Measurements from ENCODE around the gene B3GNT3.

DNA sequence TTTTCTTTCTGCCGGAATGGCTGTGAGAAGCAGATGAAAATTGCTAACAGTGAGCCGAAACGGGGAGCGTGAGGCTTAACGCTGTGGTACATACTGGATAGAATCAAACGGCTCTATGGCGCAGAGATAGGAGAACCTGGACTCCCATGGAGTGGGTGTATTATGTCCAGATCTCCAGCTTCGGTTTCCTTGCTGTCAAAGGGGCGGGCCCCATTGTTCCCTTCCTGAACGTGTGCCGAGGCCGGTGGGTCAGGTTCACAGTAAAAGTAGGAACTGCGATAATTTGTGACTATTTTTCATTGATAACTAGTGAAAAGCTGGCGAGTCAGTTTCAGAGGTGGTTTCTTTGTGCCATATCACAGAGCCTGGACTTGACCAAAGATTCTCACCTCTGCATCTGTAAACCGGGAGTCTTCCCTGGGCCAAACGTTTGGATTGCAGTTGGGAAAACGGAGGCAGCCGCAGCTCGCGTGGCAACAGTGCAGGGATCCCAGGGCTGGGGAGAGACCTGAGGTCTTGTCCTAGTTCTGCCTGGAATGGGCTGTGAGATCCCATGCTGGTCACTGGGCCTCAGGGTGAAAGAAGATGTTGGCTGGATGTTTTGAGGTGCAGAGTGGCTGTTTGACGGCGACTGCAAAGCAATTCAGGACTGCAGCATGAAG, 65.5 kb downstream of the B3GNT3 start:
- TF ChIP-seq, protein P1, sequence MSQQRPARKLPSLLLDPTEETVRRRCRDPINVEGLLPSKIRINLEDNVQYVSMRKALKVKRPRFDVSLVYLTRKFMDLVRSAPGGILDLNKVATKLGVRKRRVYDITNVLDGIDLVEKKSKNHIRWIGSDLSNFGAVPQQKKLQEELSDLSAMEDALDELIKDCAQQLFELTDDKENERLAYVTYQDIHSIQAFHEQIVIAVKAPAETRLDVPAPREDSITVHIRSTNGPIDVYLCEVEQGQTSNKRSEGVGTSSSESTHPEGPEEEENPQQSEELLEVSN (IDR thresholded peaks at IDR 0.05; ENCODE audit: borderline replicate concordance in 1 of 2, extremely low read depth in 1 of 2, insufficient read depth in 1 of 2, insufficient read length in 1 of 2, low read depth in 1 of 2, low read length in 1 of 2, poor library complexity in 1 of 2, severe bottlenecking in 1 of 2), result no peak
- TF ChIP-seq, protein P2, sequence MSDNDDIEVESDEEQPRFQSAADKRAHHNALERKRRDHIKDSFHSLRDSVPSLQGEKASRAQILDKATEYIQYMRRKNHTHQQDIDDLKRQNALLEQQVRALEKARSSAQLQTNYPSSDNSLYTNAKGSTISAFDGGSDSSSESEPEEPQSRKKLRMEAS (CRISPR knock-in tag; IDR thresholded peaks at IDR 0.05), result no peak; the same call in 1 of the 2 replicates
- TF ChIP-seq, protein P3, sequence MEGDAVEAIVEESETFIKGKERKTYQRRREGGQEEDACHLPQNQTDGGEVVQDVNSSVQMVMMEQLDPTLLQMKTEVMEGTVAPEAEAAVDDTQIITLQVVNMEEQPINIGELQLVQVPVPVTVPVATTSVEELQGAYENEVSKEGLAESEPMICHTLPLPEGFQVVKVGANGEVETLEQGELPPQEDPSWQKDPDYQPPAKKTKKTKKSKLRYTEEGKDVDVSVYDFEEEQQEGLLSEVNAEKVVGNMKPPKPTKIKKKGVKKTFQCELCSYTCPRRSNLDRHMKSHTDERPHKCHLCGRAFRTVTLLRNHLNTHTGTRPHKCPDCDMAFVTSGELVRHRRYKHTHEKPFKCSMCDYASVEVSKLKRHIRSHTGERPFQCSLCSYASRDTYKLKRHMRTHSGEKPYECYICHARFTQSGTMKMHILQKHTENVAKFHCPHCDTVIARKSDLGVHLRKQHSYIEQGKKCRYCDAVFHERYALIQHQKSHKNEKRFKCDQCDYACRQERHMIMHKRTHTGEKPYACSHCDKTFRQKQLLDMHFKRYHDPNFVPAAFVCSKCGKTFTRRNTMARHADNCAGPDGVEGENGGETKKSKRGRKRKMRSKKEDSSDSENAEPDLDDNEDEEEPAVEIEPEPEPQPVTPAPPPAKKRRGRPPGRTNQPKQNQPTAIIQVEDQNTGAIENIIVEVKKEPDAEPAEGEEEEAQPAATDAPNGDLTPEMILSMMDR (IDR thresholded peaks at IDR 0.05 in 2 of 3, conservative IDR thresholded peaks at IDR 0.05 in 1 of 3; ENCODE audit: insufficient read depth in 2 of 3, low read depth in 1 of 3, low read length in 3 of 3), result no peak
- TF ChIP-seq ZNF699 (CRISPR knock-in tag; IDR thresholded peaks at IDR 0.05; ENCODE audit: insufficient replicate concordance) (no peak), PHF8 (IDR thresholded peaks at IDR 0.05; ENCODE audit: borderline replicate concordance, low read length) (no peak), FOXA1 (IDR thresholded peaks at IDR 0.05; ENCODE audit: borderline replicate concordance) (no peak), MYNN (IDR thresholded peaks at IDR 0.05) (no peak), MYNN (CRISPR knock-in tag; IDR thresholded peaks at IDR 0.05) (no peak), NFE2 (IDR thresholded peaks at IDR 0.05; ENCODE audit: low read depth) (no peak)

Measured in K562 (cell line).